AG09309 (cell line): Measurements from ENCODE around the gene RND1.

Source experiments
- DNase-seq: peaks from one replicate; pipeline ENCODE4 v3.0.0-alpha.2; 2010; ENCODE audit warnings: low read depth
- H3K4me3 ChIP-seq: 2 replicates; pipeline ENCODE4 v1.5.1; 2011; ENCODE audit warnings: mild to moderate bottlenecking, low read depth, low read length, moderate library complexity; ENCODE audit not compliant: control insufficient read depth
- CTCF ChIP-seq: IDR thresholded peaks from 2 replicates; pipeline ENCODE4 v1.5.1; 2011; ENCODE audit warnings: mild to moderate bottlenecking, low read depth, low read length, inconsistent platforms; ENCODE audit not compliant: insufficient read depth, control insufficient read depth; ENCODE audit errors: missing control alignments

RND1 gene

GRCh38 chr12:48899651-48900050, 34.0 kb upstream of the RND1 start:
- H3K4me3 ChIP-seq: no peak overlapping the region
- no peak for DNase-seq
- TF ChIP-seq CTCF: no peak

GRCh38 chr12:48894271-48894670, 28.6 kb upstream of the RND1 start:
- no peak for DNase-seq
- TF ChIP-seq CTCF: no peak
- H3K4me3 ChIP-seq: no peak overlapping the region

- peak overlapping the region; percentile 41 for H3K4me3 ChIP-seq
- TF ChIP-seq CTCF: peak; percentile 98
- no peak for DNase-seq
Observed at GRCh38 chr12:48890657-48891418, 25.2 kb upstream of the RND1 start.

- TF ChIP-seq CTCF: no peak
- no peak for DNase-seq
- no peak overlapping the region for H3K4me3 ChIP-seq
Observed at GRCh38 chr12:48889679-48890078, 24.0 kb upstream of the RND1 start.

- no peak overlapping the region for H3K4me3 ChIP-seq
Observed at GRCh38 chr12:48883305-48884161, 17.9 kb upstream of the RND1 start.

GRCh38 chr12:48882972-48883304, 17.3 kb upstream of the RND1 start:
- no peak overlapping the region for H3K4me3 ChIP-seq
- DNase-seq: no peak
- no peak for TF ChIP-seq CTCF

More at GRCh38 chr12:48883305-48884161, 17.9 kb upstream of the RND1 start:
- no peak for DNase-seq
- no peak for TF ChIP-seq CTCF
